HG03196 (cell line): ENCODE results near the gene MAGT1.
"Not testable (repeated sequence)": the region's sequence is repeated elsewhere in the genome, so short reads cannot be mapped to it uniquely, and the experiment has no call there.

ENCODE experiments used
- ATAC-seq: cut with Tn5 transposase; IDR thresholded peaks from one replicate; pipeline ENCODE4 v1.9.1; 2021; ENCODE audit not compliant: unreplicated experiment

The MAGT1 gene

GRCh38 chrX:77894921-77895886, at the start of gene MAGT1:
Gene MAGT1 (minus strand): TSS chrX:77895435. CDS start chrX:77895410, 25 bp downstream.
- peak; percentile 93 for ATAC-seq

GRCh38 chrX:77945031-77945430, 49.8 kb upstream of the MAGT1 start:
- ATAC-seq = not testable (repeated sequence)

GRCh38 chrX:77938083-77938680, 42.9 kb upstream of the MAGT1 start:
- ATAC-seq = no peak

GRCh38 chrX:77937291-77937690, 42.1 kb upstream of the MAGT1 start:
- no peak for ATAC-seq

DNA sequence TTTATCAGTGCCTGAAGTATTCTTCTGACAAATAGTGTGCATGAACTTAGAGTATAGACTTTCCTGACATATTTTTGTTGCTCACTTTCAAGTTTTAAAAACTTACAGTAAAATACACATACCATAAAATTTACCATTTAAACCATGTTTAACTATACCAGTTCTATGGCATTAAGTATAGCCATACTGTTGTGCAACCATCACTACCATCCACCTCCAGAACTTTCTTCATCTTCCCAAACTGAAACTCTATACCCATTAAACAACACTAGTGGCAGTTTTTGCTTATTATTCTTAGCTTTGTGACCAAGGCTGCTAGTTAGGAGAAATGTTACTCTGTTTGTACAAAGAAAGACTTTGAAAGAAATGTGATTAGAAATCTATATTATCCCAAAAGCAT, 41.1 kb upstream of the MAGT1 start:
- ATAC-seq = no peak

GRCh38 chrX:77935886-77936285, 40.7 kb upstream of the MAGT1 start:
- ATAC-seq = no peak

DNA sequence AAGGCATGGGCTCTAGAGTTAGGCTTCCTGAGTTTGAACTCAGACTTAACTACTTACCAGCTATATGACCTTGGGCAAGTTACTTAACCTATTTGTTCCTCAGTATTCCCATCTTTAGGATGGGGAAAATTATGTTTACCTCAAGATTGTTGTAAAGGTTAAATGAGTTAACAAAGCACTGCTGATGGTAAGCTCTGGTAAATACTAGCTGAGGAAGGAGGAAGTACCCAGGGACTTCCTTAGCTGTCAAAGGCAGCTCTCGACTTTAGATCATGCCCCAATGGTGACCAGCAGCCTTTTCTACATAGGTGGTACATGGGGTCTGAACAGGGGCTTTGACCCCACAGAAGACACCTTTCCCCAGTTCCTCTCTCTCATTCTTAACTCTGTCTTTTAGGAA, 35.3 kb upstream of the MAGT1 start:
- no peak for ATAC-seq

GRCh38 chrX:77925764-77926163, 30.5 kb upstream of the MAGT1 start:
- ATAC-seq = no peak

DNA sequence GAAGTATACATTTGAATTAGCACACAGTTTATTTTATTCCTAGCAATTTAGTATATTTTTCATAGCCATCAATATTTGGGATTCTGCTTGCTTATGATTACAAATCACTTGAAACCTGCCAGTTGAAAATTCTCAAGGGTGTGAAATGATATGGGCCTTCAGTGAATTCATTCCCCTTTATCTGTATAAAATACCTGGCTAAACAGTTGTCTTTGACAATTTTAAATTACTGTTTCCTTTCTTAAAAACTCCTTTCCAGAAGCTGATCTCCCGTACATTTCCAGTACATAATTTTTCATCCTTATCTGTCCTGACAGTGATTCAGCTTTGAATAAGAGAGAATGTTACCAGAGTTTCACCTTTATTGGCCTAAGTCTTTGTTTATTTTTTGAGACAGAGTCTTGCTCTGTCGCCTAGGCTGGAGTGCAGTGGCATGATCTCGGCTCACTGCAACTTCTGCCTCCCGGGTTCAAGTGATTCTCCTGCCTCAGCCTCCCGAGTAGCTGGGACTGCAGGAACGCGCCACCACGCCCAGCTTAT, 29.2 kb upstream of the MAGT1 start:
- ATAC-seq = no peak

GRCh38 chrX:77922787-77923186, 27.6 kb upstream of the MAGT1 start:
- ATAC-seq = no peak

- not testable (repeated sequence) for ATAC-seq
Measured at GRCh38 chrX:77919370-77919769, 24.1 kb upstream of the MAGT1 start.

GRCh38 chrX:77918568-77918967, 23.3 kb upstream of the MAGT1 start:
- no peak for ATAC-seq

DNA sequence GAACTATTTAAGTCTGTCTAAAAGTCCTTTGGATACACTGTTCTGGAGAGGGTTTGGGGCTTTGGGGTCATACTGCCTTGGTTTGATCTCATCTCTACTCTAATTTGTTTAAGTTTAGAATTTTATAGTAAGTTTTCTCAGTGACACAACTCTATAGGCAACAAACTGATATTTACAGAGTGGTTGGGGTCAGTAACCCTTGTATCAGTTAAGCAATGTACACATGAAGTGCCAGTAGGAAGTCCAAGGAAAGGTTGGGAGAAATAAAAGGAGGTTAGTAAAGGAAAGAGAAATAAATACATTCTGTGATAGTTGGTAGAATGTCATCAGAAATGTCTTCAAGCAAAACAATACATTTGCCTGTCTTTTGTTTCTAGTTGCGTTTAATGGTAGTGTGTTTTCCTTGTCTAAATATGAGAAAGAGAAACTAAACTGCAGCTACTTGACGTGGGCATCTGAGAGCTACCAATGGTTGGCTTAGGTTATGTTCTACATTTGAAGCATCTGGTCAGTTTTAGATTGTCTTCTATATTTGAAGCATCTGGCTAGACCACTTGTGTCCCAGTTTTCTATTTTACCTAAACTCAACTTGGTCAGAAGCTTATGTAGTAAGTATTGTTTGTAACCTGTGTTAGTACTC, 22.2 kb upstream of the MAGT1 start:
- peak; percentile 52 for ATAC-seq

DNA sequence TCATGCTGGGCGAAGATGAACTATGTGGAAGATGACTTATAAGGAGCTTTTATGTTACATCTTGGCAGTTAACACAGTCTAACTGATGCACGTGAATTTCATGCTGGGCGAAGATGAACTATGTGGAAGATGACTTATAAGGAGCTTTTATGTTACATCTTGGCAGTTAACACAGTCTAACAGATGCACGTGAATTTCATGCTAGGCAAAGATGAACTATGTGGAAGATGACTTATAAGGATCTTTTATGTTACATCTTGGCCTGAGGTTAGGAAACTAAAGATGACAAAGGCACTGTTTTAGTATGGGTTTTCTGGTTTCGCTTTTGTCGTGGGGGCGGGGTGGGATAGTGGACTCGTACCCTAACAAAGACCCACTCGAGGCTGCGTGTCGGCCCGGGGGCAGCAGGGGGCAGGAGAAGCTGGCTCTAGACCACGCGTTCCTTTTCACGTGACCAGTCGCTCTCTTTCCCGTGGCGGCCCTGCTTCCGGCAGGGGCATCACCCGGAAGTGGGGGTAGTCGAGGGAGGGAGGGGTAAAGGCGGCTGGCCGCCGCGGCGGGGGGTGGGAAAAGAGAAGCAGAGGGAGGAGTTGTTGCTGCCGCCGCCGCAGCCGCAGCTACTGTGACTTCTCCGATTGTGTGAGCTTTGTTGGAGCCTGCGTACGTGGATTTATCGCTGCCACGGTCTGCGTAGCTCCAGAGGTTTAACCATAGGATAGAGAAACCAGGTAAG, 15.0 kb upstream of the MAGT1 start, which contains the start of gene ATP7A:
Gene ATP7A, plus strand, starts transcription at position 586 of the 733 bp plus-strand sequence. CDS start 60,949 bp downstream, outside the sequence.
- peak; percentile 97 for ATAC-seq

DNA sequence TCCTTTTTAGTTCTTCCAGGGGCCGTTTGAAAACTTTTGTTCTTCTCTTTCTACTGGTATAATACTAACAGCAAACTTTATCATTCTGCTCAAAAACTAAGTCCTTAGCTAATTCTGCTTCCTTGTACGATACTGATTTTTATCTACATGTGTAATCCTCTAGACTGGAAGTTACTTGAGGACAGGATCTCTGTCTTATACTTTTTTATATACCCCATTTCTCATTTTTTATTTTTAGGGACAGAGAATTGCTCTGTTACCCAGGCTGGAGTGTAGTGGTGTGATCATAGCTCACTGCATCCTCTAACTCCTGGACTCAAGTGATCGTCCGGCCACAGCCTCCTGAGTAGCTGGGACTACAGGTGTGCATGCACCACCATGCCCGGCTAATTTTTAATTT, 6.3 kb upstream of the MAGT1 start:
- no peak for ATAC-seq

- ATAC-seq = no peak
Measured at GRCh38 chrX:77900688-77901087, 5.5 kb upstream of the MAGT1 start.

DNA sequence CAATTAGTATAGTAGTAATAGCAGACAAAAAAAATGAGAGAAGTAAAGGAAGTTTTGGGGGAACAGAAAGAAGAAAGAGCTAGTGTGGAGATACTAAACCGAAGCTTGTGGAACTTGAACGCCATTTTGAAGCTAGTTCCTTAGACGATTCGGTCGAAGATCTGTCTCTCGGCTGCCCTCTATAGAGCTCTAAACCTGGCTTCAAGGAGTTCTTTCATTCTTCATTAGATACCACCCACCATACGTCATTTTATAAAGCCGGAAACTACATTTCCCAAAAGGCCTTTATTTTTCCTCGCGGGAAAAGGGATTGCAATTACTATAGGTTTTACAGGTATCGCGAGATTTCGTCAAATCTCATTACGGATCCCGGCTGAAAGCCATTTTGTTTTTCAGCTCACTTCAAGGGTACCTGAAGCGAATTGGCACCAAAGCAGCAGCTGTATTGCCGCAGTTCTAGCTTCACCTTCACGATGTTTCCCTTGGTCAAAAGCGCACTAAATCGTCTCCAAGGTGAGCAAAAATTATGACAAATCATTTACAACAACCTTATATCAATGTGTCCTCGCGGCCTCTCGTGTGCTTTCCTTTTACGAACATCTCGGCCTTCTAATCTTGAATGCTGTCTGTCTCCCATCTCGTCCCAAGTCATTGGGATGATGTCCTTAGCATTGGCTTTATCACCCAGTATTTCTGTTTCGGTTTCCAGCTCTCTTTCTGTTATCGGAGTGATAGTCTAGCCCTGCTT, 4.0 kb upstream of the MAGT1 start, which contains the start of gene COX7B:
Gene COX7B, plus strand, starts transcription at position 388 of the 748 bp plus-strand sequence. Its CDS starts 86 bp downstream, at position 474.
- ATAC-seq = peak; percentile 65

DNA sequence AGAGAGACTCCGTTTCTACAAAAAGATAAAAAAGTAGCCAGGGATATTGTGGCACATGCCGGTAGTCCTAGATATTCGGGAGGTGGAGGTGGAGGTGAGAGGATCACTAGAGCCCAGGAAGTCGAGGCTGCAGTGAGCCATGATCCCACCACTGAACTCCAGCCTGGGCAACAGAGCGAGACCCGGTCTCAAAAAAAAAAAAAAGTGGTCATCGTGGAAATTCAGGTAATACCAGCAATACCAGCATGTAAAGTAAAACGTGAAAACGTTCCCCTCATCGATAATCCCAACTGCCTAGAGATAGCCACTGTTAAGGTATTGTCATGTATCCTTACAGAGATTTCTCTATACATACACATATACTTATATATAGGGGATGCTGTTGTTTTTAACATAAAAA, 1.5 kb downstream of the MAGT1 start:
- no peak for ATAC-seq

- ATAC-seq = no peak
Measured at GRCh38 chrX:77892887-77893286, 2.3 kb downstream of the MAGT1 start.

DNA sequence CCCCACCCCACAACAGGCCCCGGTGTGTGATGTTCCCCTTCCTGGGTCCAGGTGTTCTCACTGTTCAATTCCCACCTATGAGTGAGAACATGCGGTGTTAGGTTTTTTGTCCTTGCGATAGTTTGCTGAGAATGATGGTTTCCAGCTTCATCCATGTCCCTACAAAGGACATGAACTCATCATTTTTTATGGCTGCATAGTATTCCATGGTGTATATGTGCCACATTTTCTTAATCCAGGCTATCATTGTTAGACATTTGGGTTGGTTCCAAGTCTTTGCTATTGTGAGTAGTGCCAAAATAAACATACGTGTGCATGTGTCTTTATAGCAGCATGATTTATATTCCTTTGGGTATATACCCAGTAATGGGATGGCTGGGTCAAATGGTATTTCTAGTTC, 13.8 kb downstream of the MAGT1 start:
- ATAC-seq = not testable (repeated sequence)
